GM12878 (cell line): ENCODE results near the gene FAM193A. TPM values are rescaled to one million over a fixed set of nuclear protein-coding genes. Genes with fewer than 3 reads are reported as not detected.

Source experiments
- ATAC-seq: fragments of 200-7000 bp; cut with Tn5 transposase; 3 replicates; pipeline ENCODE4 v1.9.1; 2020; ENCODE audit warnings: mild to moderate bottlenecking, moderate library complexity
- BruUV-seq: library from RNA; stranded (reverse); fragments of 400-500 nt; replicated peaks from 2 replicates; lab custom pipeline; 2021; lab: Mats Ljungman, UMichigan
- CTCF ChIA-PET: fragments of 300-600 bp; sonication (Branson Sonifier 250); formaldehyde crosslinking; extraction: SDS; loops from one replicate; lab custom pipeline; 2021; ENCODE audit warnings: inconsistent platforms; lab: Yijun Ruan, JAX
- POLR2A ChIA-PET: fragments of 350-600 bp; formaldehyde crosslinking; extraction: SDS; loops from one replicate; lab custom pipeline; 2021; ENCODE audit warnings: inconsistent platforms; lab: Charles Lee
- RAD21 ChIA-PET: fragments of 300-600 bp; sonication (Branson Sonifier 250); formaldehyde crosslinking; loops from one replicate; lab custom pipeline; 2023; ENCODE audit warnings: antibody characterized with exemption; ENCODE audit not compliant: unreplicated experiment; lab: Charles Lee
- SMC1A ChIA-PET: fragments of 300-600 bp; sonication (Branson Sonifier 250); formaldehyde crosslinking; loops from one replicate; lab custom pipeline; 2023; ENCODE audit not compliant: unreplicated experiment, uncharacterized antibody; lab: Charles Lee
- DNase-seq: peaks from one replicate; pipeline ENCODE4 v3.0.0-alpha.2; 2011; ENCODE audit warnings: low read depth, low spot score
- FAIRE-seq: peaks from 3 replicates; lab custom pipeline; 2011; peaks lifted over from hg19 to GRCh38; lab: Jason Lieb, UNC
- H2AFZ ChIP-seq: 2 replicates; pipeline ENCODE4 v1.6.0; 2011; ENCODE audit warnings: low read depth, low read length, control low read depth; ENCODE audit not compliant: control insufficient read depth
- H3K27ac ChIP-seq: 2 replicates; pipeline ENCODE4 v1.5.1; 2011; ENCODE audit warnings: control low read depth; ENCODE audit not compliant: control insufficient read depth, insufficient read depth
- H3K27me3 ChIP-seq, 2 experiments: replicated peaks in 1 of 2; 2 replicates each; pipeline versions ENCODE4 v1.6.0 to v1.6.1; 2011; ENCODE audit warnings: low read length in 1 of 2; ENCODE audit not compliant: control insufficient read depth in 2 of 2, insufficient read depth in 2 of 2
- H3K36me3 ChIP-seq, 2 experiments: 2 replicates each; pipeline ENCODE4 v1.5.1; 2011; ENCODE audit warnings: low read length in 1 of 2; ENCODE audit not compliant: control insufficient read depth in 2 of 2, insufficient read depth in 2 of 2
- H3K4me1 ChIP-seq: 2 replicates; pipeline ENCODE4 v1.6.1; 2011; ENCODE audit warnings: mild to moderate bottlenecking, low read length, moderate library complexity, mixed read lengths; ENCODE audit not compliant: control insufficient read depth, insufficient read depth
- H3K4me2 ChIP-seq: 2 replicates; pipeline ENCODE4 v1.6.0; 2011; ENCODE audit warnings: control low read depth; ENCODE audit not compliant: control insufficient read depth, insufficient read depth
- H3K4me3 ChIP-seq: fragments of 200-600 bp; sonication (generic); 2 replicates; pipeline ENCODE4 v1.5.1; 2016
- H3K79me2 ChIP-seq: 2 replicates; pipeline ENCODE4 v1.6.0; 2011; ENCODE audit warnings: low read length; ENCODE audit not compliant: control insufficient read depth, insufficient read depth
- H3K9ac ChIP-seq: 2 replicates; pipeline ENCODE4 v1.8.0; 2011; ENCODE audit warnings: low read length, control low read depth, mixed read lengths; ENCODE audit not compliant: control insufficient read depth, insufficient read depth
- H3K9me3 ChIP-seq: replicated peaks from 3 replicates; pipeline ENCODE4 v1.5.1; 2011; ENCODE audit warnings: mild to moderate bottlenecking, low read length; ENCODE audit not compliant: control insufficient read depth, insufficient read depth
- H4K20me1 ChIP-seq: 2 replicates; pipeline ENCODE4 v1.6.0; 2011; ENCODE audit not compliant: control insufficient read depth, insufficient read depth
- KAT2A ChIP-seq: conservative IDR thresholded peaks from 2 replicates; pipeline ENCODE4 v1.6.1; 2011; ENCODE audit warnings: low read depth, low read length; ENCODE audit not compliant: control insufficient read depth
- POLR2AphosphoS5 ChIP-seq: IDR thresholded peaks from 2 replicates; pipeline ENCODE4 v1.6.1; 2011; ENCODE audit warnings: mild to moderate bottlenecking, low read length, inconsistent platforms
- TAF1 ChIP-seq: IDR thresholded peaks from 2 replicates; pipeline ENCODE4 v1.6.1; 2011; ENCODE audit warnings: mild to moderate bottlenecking, low read depth, low read length, borderline replicate concordance
- ZNF622 ChIP-seq: fragments of 450-650 bp; IDR thresholded peaks from 2 replicates; pipeline ENCODE4 v1.6.1; 2017; ENCODE audit warnings: mild to moderate bottlenecking, inconsistent platforms
- WGBS: methylation state at CpG from one replicate; pipeline ENCODE4 v1.1.6; 2016; ENCODE audit warnings: low lambda C conversion rate; ENCODE audit not compliant: insufficient replicate concordance, insufficient coverage; ENCODE audit errors: missing lambda C conversion rate; 5-methylcytosine and 5-hydroxymethylcytosine counted together
- in situ Hi-C: fragments of 300-500 bp; cut with MboI; formaldehyde crosslinking; loops from 9 replicates; pipeline ENCODE4 v1.14.3; 2018; ENCODE audit warnings: mixed read lengths
- intact Hi-C: fragments of 100-400 bp; cut with micrococcal nuclease; formaldehyde crosslinking; loops from one replicate; pipeline ENCODE4 v1.14.2; 2022; ENCODE audit not compliant: unreplicated experiment
- polyA plus RNA-seq, 11 experiments: library from polyadenylated mRNA; depleted of rRNA in 4 of 11; unstranded in 6 of 11; stranded (reverse) in 5 of 11; fragments of >200 nt; fragmentation: Nextera tagmentation in 4 of 11; fragmentation: Illumina TruSeq in 1 of 11; extraction: Ambion mirVana in 4 of 11; extraction: Trizol in 1 of 11; gene quantifications; 1 replicate in 1 of 11; 2 replicates in 10 of 11; pipeline versions ENCODE4 v1.2.1 to v1.2.3, GENCODE V29; 2011 to 2016; ENCODE audit warnings: inconsistent platforms in 2 of 11, missing spikeins in 2 of 11, low read depth in 1 of 11
- total RNA-seq, 4 experiments: library from RNA; depleted of rRNA in 3 of 4; stranded (reverse); fragments of >200 nt in 3 of 4; fragmentation: Illumina TruSeq in 1 of 4; extraction: Trizol in 1 of 4; gene quantifications; 2 replicates each; pipeline versions ENCODE4 v1.2.1 to v1.2.3, GENCODE V29; 2013 to 2021
- TF ChIP-seq, protein P1 (sequence below): fragments of 450-650 bp; IDR thresholded peaks from 2 replicates; pipeline ENCODE4 v1.6.1; 2017; ENCODE audit warnings: mild to moderate bottlenecking, low read depth, inconsistent platforms; ENCODE audit not compliant: poor library complexity, severe bottlenecking

Gene FAM193A
- total and polyA plus RNA-seq, 10 of the 15 experiments (the other 5 are each of a cell fraction or from before 2014, with no cell fraction given): 0.52 to 23.3 (median 7.4) TPM

DNA sequence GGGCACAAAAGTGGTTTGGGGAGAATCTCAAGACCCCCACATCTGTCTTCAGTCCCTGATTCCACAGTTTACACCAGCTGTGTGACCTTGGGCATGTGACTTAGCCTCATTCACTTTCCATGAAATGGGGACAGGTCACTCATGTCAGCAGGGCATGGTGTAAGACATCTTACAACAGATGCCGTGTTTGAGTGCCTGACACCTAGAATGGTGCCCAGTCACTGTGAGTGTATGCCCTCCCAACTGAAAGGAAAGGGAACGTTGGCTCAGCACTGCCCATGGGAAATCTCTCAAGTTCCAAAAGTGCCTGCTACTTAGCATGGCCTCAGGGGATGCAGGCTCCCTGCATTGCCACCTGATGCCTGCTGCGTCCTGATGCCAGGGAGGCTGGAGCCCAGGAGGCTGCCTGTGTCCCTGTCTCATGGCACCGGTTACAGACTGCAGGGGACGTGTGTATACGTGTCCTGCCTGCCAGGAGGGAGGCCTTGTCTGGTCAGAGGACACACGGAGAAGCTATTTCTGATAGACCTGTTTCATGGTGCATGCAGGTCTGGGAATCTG lies 35.3 kb upstream of the FAM193A start:
- ATAC-seq (no peak), FAIRE-seq (no peak), DNase-seq (no peak)
- 98% methylated on average over 7 of the region's 7 CpGs for WGBS
- no peak overlapping the region for H3K4me2 ChIP-seq
- peaks cover 15% of the 10 kb centered on the region for H3K79me2 ChIP-seq
- no peak overlapping the region for H3K9ac ChIP-seq
- no peaks in the 10 kb centered on the region for H3K9me3 ChIP-seq
- in situ Hi-C loops (no loop called here), intact Hi-C loops (no loop called here)
- RAD21 ChIA-PET: no interaction called here
- no peak overlapping the region for H3K4me3 ChIP-seq
- BruUV-seq: no TSS peak
- H3K4me1 ChIP-seq: peaks cover 20% of the 10 kb centered on the region
- peaks cover 10% of the 10 kb centered on the region for H4K20me1 ChIP-seq
- no peak overlapping the region for H3K27ac ChIP-seq
- SMC1A ChIA-PET: interaction anchor here (1.1 to 1.6 kb wide), 4 partner anchors 9 to 36 kb away, joined by 3 to 4 read pairs (median 3); no protein-coding TSS in a partner anchor
- POLR2A ChIA-PET: interaction anchor here (1.1 kb wide), 1 partner anchor 8 kb away, joined by 4 read pairs; no protein-coding TSS in a partner anchor
- CTCF ChIA-PET: no interaction called here
- H2AFZ ChIP-seq: no peak overlapping the region
- H3K36me3 ChIP-seq: peaks cover 31 to 50% of the 10 kb centered on the region in 2 experiments
- no peak for TF ChIP-seq ZNF622
- 0 out of 2 replicates have a peak, but pooled peaks have one; percentile 24 for TF ChIP-seq POLR2AphosphoS5
- TF ChIP-seq, protein P1, sequence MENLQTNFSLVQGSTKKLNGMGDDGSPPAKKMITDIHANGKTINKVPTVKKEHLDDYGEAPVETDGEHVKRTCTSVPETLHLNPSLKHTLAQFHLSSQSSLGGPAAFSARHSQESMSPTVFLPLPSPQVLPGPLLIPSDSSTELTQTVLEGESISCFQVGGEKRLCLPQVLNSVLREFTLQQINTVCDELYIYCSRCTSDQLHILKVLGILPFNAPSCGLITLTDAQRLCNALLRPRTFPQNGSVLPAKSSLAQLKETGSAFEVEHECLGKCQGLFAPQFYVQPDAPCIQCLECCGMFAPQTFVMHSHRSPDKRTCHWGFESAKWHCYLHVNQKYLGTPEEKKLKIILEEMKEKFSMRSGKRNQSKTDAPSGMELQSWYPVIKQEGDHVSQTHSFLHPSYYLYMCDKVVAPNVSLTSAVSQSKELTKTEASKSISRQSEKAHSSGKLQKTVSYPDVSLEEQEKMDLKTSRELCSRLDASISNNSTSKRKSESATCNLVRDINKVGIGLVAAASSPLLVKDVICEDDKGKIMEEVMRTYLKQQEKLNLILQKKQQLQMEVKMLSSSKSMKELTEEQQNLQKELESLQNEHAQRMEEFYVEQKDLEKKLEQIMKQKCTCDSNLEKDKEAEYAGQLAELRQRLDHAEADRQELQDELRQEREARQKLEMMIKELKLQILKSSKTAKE: no peak
- no peak for TF ChIP-seq KAT2A
- TF ChIP-seq TAF1: no peak
- H3K27me3 ChIP-seq: no peaks in the 10 kb centered on the region
